Epithelial cell of prostate (primary cell): Measurements from ENCODE around the gene ASPG.

Experiments used
- DNase-seq: peaks from one replicate; pipeline ENCODE4 v3.0.0-alpha.2; 2011; ENCODE audit warnings: low read depth, low spot score
- H3K27ac ChIP-seq: fragments of 450-650 bp; 2 replicates; pipeline ENCODE4 v1.5.1; 2017; ENCODE audit warnings: mild to moderate bottlenecking

The ASPG gene

DNA sequence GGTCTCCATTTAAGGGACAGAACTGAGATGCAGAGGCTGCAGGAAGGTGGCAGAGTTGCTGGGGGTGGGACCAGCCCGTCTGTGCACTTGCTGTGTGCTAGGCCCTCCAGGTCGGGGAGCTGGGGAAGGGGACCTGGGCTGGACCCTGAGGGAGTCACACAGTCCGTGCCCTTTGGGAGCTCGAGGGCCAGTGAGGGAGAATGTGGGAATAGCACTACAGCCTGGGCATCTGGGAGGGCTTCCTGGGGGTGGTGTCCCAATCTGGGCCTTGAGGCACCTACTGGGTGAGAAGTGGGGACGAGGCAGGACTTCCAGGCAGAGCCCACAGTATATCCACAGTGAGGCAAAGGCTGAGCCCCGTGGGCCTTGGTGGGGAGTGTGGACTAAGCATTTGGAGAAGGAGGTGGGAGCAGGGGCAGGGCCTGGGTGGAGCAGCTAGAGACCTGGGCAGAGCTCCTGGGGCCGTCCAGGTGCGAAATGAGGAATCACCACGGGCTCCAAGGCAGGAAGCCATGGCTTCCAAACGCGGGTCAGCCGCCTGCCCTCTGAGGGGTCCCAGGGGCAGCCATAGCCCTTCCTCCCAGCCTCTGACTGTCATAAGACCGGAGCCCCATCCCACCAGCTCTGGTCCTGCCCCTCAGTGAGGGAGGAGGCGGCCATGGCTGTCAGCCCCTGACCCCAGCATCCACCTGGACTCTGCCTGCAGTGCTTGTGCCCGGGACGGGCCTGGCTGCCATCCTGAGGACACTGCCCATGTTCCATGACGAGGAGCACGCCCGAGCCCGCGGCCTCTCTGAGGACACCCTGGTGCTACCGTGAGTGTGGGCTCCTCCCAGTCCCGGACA is 6.6 kb downstream of the ASPG start:
- DNase-seq = no peak
- H3K27ac ChIP-seq = no peak overlapping the region

DNA sequence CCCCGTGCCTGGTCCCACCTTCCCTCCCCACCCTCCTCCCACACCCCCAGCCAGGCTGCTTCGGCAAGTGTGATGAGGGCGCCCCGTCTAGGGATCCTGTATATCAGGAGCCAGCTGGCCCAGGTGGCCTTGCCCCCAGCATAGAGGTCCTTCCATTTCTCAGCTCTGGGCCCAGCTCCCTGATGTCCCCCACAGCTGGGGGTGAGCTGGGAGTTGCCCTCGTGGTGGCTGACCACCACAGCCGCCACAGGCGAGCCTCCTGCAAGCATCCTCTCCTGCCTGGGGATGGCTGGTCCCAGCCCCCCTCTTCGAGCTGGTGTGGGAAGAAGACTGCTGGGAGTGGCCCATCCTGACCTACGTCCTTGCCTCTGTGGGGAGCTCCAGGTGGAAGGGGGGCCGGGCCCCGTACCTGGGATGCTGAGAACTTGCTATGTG is 7.4 kb downstream of the ASPG start:
- H3K27ac ChIP-seq = no peak overlapping the region
- DNase-seq = no peak

DNA sequence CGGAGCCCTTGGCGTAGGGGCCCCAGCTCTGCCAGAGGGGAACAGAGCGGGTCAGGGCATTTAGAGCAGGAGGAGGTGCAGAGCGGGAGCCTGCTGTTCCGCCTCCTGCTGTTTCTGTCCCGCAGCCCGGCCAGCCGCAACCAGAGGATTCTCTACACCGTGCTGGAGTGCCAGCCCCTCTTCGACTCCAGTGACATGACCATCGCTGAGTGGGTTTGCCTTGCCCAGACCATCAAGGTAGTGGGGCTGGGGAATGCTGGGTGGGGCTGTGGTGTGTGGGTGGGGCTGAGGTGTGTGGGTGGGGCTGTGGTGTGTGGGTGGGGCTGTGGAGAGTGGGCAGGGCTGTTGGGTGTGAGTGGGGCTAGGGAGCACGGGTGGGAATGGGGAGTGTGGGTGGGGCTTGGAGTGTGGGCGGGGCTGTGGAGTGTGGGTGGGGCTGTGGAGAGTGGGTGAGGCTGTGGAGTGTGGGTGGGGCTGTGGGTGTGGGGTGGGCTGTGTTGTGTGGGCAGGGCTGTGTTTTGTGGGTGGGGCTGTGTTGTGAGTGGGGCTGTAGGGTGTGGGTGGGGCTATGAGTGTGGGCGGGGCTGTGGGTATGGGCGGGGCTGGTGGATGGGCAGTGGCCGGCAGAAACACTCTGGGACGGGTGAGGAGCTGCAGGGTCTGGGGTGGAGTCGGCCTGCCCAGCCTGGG is 8.0 kb downstream of the ASPG start:
- DNase-seq = no peak

DNA sequence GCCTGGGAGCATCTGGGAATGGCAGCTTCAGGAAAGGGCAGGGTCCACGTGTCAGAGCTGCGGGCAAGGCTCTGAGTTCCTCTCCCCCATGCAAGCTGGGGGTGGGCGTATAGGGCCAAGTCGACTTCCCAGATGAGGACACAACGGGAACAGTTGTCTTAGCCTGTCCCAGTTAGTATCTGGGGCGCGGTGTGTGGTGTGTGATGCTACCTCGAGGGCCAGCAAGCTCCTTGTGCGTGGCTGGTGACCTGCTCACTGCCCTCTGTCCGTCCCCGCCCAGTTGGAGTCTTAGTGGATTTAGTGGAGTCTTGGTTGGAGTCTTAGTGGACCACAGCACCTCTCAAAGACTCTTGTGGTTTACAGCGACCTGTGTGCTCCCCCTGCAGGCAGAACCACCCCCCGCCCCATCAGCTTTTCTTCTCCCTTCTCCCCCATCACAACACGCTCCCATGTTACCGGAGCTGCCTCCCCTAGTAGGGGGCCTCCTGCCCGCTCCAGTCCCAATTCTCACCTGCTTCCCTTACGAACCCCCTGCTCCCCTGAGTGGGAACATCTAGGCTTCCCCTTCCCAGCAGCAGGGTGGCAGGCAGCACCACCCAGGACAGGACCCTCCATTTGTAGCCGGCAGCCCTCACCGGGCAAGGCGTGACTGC is 8.7 kb downstream of the ASPG start:
- no peak for DNase-seq
- H3K27ac ChIP-seq = no peak overlapping the region

More for the DNA sequence above, 8.0 kb downstream of the ASPG start:
- no peak overlapping the region for H3K27ac ChIP-seq

DNA sequence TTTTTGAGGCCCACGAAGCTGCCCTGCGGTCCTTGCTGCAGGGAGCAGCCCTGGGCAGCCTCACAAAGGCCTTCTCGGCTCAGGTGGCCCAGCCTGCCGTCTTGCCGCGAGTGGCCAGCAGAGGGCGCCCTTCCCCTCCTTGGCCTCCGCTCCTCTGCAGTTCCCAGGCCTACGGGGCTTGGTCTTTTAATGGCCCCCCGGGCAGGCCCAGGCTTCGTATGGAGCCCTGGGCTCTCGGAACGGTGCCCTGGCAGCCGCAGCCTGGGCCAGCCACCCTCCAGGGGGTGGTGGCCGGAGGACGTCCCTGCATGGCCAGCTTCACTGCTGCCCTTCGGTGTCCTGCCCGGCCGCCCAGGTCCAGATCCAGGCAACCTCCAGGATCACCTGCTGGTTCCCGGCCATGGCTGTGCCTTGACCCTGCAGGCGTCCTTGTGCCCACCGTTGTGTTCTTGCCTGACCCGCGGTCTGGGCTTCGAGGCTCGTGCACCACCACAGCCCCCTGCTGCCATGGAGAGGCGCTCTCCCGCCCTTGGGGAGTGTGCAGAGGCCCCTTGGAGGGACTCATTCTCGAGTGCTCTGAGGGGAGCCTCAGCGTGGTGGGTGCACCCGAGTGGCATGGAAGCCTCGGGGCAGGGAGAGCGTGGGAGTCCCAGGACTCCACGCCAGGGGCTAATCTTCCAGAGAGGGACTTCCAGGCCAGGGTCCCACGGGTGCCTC is 9.4 kb downstream of the ASPG start:
- DNase-seq = no peak
- H3K27ac ChIP-seq = no peak overlapping the region

DNA sequence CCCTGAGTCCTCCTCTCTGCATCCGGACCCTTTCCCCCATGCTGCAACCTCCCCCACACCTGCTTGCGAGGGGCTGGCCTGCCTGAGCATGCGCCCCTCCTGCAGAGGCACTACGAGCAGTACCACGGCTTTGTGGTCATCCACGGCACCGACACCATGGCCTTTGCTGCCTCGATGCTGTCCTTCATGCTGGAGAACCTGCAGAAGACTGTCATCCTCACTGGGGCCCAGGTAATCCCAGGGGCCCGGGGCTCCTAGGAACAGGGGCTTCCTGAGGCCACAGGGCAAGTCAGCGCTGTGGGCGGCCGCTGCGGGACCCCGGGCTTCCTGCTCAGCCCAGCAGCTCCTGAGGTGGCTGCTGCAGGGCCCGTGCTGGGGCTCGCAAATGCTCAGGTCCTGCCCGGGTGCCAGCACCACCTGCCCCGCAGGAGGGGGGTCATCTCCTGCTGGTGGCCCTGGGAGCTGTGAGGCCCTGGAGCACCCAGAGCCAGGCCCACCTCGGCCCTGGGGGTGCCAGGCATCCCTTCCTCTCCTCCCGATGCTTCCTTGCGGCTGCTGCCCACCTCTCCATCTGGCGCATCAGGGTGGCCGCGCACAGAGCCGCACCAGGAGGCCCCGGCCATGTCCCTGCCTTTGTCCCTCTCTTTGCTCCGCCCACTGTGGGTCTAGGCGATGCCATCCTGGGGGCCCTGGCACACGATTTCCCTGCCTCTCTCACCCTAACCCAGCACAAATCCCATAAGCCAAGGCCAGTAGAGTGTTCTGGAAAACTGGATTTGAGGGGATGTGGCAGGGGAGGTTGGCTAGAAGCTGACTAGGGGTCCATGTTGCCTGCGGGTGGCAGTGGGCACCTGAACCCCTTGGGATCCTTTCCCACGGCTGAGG is 10.2 kb downstream of the ASPG start:
- no peak overlapping the region for H3K27ac ChIP-seq
- no peak for DNase-seq

DNA sequence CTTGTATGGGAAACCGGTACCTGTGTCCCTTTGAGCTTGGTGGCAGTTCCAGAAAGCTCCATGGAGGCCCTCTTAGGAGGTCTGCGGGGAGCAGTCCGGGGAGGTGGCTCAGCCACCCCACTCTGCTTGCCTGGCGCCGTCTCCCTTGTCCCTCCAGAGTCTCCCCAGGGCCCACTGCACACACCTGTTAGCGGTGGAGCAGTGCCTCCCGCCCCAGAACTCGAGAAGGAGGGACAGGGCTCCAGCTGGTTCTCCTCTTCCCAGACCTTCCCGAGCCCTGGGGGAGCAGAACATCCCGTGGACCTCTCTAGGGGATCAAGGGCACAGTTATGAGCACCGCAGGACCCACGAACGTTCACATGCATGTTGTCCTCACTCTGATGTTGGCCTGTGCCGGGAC is 10.8 kb downstream of the ASPG start:
- no peak for DNase-seq
- H3K27ac ChIP-seq = no peak overlapping the region

DNA sequence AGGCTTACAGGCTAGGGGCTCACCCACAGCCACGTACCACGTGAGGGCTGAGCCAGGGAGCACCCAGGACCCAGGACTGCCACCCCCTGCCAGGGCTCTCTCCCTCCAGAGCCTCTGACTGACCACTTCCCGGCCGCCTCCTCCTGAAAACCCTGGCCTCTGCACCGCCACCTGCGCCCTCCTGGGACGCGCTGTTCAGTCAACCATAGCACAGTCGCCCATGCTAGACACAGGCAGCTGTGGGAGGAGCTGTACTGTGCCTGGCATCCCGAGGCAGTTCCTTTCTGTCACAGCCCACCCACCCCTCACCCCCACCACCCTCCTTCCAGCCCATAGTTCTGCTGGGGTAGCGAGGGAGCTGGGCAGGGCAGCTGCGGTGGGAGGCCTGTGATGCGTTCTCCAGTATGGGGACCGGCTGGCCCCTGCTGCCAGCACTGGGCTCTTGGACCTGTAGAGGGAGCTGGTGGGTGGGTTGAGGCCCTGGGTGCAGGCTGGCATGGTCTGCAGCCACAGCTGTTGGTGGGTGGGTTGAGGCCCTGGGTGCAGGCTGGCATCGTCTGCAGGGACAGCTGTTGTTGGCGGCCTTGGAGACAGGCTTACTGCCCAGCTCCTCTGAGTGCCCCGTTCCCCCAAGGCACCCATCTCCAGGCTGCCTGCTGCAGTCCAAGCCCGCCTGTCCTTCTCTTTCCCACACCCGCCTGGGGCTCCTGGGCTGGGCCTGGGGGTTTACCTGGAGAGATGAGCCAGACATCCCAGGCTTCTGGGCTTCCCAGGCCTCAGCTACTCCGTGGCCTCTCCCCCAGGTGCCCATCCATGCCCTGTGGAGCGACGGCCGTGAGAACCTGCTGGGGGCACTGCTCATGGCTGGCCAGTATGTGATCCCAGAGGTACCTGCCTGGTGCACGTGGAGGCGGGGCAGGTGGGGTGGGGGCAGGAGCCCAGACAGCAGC is 11.5 kb downstream of the ASPG start:
- no peak overlapping the region for H3K27ac ChIP-seq
- no peak for DNase-seq

DNA sequence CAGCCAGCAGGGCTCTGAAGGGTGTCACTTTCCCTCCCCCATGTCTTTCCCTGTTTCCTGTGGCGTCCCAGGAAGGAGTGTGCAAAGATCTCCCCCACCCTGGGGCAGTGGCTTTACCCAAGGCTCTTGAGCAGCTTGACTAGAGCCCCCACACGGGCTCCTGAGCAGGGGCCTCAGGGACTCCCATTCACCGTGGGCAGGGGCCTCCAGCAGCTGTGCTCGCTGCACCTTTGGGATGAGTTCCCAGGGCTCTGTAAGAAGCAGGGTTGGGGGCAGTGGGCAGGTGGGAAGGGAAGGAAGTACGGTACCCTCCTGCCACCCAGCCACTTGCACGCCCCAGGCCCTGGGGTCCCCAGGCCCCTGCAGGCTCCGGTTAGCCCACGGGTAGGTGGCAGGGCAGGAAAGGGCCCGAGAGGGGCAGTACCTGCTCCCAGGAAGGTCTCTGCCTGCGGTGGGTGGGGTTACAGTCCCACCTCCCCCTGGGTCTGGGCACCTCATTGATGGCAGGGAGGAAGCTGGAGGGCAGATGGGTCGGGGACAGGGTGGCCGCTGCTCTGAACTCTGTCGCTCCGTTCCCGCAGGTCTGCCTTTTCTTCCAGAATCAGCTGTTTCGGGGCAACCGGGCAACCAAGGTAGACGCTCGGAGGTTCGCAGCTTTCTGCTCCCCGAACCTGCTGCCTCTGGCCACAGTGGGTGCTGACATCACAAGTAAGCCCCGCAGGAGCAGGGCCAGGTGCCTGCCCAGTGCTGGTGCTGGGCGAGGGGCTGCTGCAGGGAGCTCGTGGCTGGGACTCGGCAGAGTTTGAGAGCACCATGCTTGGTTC is 13.0 kb downstream of the ASPG start:
- H3K27ac ChIP-seq = no peak overlapping the region
- no peak for DNase-seq

DNA sequence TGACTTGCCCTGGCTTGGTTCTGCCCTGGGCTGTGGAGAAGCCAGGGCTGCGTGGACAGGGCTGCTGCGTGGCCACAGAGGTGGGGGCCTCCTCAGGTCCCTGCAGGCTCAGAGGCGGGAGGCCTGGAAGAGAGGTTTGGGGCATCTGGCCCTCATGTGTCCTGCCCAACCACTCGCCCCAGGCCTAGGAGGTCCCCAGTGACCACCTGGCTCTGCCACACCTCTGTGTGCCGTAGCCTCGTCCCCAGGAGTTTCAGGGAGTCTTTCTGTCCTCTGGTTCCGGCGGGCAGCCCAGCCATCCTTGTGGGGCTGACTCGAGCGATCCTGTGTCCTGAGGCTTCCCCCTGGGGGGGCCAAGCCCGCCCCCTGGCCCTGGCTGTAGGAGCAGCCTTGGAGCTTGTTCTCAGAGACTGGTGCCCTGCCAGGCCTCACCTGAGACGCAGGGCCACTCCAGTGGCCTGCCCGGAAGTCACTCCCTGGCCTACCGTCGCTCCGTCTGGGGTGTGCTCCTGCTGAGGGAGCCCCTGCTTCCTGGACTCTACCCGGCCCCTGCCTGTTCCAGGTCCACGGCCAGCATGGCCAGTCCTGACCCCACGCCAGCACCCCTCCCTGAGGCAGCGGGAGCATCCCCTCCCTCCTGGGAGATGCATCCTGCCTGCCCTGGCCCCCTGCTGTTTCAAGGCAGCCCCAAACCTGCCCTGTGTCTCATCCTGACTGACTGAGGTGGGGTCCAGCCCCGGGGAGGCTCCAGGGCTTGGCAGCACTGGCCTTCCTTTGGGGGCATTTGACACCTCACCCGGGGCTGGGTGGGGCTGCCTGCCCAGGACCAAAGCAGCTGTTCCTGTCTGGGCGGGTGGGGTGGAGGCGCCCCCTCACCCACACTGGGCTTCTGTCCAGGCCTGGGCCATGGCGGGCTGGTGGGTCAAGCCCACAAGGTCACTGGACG is 13.9 kb downstream of the ASPG start:
- no peak for DNase-seq

DNA sequence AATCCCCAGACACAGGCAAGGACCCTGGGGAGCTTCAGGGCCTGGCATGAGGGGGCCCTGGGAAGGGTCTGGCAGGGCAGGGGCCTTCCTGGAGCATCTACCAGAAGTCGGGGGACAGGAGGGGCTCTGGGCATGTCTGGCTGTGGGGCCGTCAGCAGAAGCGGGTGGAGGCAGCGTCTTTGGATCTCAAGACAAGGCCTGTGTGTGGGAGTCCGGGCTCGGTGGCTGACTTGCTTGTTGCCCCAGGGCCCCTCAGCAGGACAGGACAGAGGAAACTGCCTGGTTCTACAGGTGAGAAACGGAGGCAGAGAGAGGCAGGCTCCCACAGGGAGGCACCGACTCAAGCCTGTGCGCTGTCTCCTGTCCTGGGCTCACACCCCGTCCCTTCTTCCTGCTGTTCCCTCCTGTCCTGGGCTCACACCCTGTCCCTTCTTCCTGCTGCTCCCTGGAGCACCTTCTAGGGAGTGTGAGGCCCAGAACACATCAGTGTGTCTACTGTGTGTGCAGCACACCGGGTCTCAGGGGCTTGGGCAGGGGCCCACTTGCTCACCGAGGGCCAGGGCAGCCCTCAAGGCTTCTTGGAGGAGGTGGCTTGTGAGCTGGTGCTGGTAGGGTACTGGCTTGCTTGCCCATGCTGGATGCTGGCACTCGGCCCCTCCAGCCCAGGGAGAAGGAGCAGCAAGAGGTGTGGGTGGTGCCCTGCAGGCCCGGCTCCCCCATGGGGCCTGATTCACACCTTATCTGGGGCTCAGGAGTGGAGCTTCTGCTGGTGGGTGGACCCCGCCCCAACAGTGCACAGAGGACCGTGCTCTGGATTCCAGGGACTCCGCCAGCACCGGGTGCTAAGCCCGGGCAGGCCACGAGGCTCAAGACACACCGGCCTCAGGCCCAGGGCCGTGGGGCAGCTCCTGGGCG is 14.9 kb downstream of the ASPG start:
- no peak for DNase-seq
- H3K27ac ChIP-seq = peak overlapping the region; percentile 69

More for the DNA sequence above, 13.9 kb downstream of the ASPG start:
- H3K27ac ChIP-seq = peak overlapping the region; percentile 69

DNA sequence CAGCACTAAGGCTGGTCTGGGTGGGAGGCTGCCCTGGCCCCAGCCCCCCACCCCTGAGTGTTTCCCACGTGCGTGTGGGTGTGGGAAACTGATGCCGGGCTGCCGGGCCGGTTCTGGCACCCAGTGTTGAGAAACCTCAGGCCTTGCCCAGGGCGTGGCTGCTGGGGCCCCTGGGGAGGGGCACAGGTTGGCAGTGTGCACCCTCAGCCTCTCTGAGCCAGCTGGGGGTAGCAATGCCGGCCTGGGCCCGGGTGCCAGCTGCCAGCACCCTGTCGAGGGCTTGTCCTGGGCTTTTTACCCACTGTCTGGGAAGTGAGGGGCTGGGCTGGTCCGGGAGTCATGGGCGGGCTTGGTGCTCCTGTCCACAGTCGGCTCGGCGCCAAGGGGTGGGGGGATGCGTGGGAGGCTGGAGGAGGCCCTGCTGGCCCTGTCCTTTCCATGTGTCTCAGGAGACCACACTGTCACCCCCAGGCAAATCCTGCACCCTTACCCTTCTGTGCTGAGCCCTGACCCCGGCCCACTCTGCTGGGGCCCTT is 15.7 kb downstream of the ASPG start:
- H3K27ac ChIP-seq = peak overlapping the region; percentile 69
- no peak for DNase-seq

DNA sequence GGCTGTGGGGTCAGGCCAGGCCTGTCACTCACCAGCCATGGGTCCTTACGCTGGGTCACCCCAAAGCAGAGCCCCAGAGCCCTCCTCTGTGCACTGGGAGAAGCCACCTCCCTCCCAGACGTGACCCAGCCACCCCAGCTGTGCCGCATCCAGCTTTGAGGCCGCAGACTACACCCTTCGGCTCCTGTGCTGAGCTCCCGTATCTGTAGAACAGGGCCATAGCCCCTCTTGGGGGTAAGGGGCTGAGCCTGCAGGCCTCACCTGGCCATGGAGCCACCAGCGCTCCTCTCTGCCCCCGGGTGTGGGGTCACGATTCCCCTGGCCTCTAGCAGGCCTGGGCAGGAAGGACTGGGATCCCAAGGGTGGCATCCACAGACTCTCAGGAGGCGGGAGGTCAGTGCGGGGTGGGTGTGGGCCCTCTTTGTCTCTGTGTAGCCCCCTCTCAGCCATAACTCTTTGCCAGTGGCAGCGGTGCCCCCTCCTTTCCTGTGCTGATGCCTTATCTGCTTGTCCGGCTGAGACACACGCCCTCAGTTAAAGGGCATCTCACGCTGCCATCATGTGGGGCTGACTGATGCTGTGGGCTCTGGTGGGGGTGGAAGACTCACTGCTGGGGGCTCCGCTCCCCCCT is 16.3 kb downstream of the ASPG start:
- peak overlapping the region; percentile 69 for H3K27ac ChIP-seq
- no peak for DNase-seq

DNA sequence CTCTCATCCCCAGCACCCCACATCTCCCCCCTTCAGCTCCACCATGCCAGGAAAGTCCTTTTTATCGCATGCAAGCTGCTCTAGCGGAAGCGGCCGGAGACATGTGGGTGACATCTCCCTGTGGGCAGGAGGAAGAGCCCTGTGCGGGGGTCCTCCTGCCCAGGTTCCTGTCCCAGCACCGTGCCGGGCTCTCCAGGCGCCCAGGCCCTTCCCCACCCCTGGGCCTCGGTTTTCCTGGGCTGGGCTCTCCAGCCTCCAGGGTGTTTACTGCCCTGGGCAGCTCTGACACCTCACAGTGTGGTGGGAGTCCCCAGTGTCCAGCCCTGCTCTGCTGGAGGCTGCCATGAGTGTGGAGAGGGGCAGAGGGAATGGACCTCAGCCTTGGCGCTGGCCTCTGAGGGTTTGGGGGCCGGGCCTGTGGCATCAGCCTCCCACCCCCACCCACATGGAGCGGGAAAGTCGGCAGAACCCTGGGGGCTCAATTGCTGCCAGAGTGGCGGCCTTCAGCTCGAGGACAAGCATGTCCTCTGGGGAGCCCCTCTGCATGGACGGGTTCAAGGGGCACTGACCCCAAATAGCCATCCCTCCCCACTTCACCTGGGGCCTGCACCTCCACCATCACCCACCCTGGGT is 16.9 kb downstream of the ASPG start:
- DNase-seq = no peak
- no peak overlapping the region for H3K27ac ChIP-seq
